Endothelial cell of umbilical vein (primary cell): Measurements from ENCODE around the gene SPNS2. TPM values are rescaled to one million over a fixed set of nuclear protein-coding genes. Genes with fewer than 3 reads are reported as not detected.

Source experiments
- BruUV-seq: library from RNA; stranded (reverse); fragments of 400-500 nt; replicated peaks from 2 replicates; lab custom pipeline; 2021; lab: Mats Ljungman, UMichigan
- CTCF ChIA-PET: fragments of 300-600, 350-600 bp; sonication (Branson Sonifier 250); formaldehyde crosslinking; loops from one replicate; lab custom pipeline; 2021; ENCODE audit warnings: antibody characterized with exemption, inconsistent platforms; lab: Charles Lee
- POLR2A ChIA-PET: fragments of 300-600, 350-600 bp; sonication (Branson Sonifier 250); formaldehyde crosslinking; loops from one replicate; lab custom pipeline; 2021; ENCODE audit warnings: antibody characterized with exemption, inconsistent platforms; lab: Charles Lee
- DNase-seq: peaks from one replicate; pipeline ENCODE4 v3.0.0-alpha.2; 2011; ENCODE audit warnings: low read depth, low spot score
- FAIRE-seq: peaks from 2 replicates; lab custom pipeline; 2011; peaks lifted over from hg19 to GRCh38; lab: Jason Lieb, UNC
- H2AFZ ChIP-seq: 2 replicates; pipeline ENCODE4 v1.6.0; 2012; ENCODE audit warnings: low read depth, low read length, control low read depth, inconsistent platforms
- H3K27ac ChIP-seq: 2 replicates; pipeline ENCODE4 v1.5.1; 2011; ENCODE audit warnings: low read depth, mild to moderate bottlenecking, control low read depth, low read length, moderate library complexity; ENCODE audit not compliant: insufficient read depth
- H3K27me3 ChIP-seq, 2 experiments: 2 replicates each; pipeline versions ENCODE4 v1.6.0 to v1.6.1; 2011; ENCODE audit warnings: low read length in 2 of 2, mixed read lengths in 1 of 2; ENCODE audit not compliant: control insufficient read depth in 2 of 2, insufficient read depth in 2 of 2
- H3K36me3 ChIP-seq, 2 experiments: 2 replicates in 1 of 2; 3 replicates in 1 of 2; pipeline ENCODE4 v1.5.1; 2011; ENCODE audit warnings: low read length in 2 of 2, mild to moderate bottlenecking in 1 of 2, moderate library complexity in 1 of 2; ENCODE audit not compliant: control insufficient read depth in 2 of 2, insufficient read depth in 2 of 2; ENCODE audit errors: extremely low read depth in 1 of 2
- H3K4me1 ChIP-seq: 3 replicates; pipeline ENCODE4 v1.5.1; 2011; ENCODE audit warnings: mild to moderate bottlenecking, low read length; ENCODE audit not compliant: control insufficient read depth, insufficient read depth; ENCODE audit errors: extremely low read depth
- H3K4me2 ChIP-seq: 2 replicates; pipeline ENCODE4 v1.6.1; 2011; ENCODE audit warnings: low read length, control low read depth, mixed read lengths; ENCODE audit not compliant: insufficient read depth
- H3K4me3 ChIP-seq, 3 experiments: fragments of 200-600 bp in 1 of 3; sonication (generic), shearing (Covaris generic) in 1 of 3; replicated peaks in 1 of 3; 2 replicates each; pipeline ENCODE4 v1.5.1; 2011 to 2016; ENCODE audit warnings: control low read depth in 3 of 3, low read length in 3 of 3, mild to moderate bottlenecking in 2 of 3, inconsistent platforms in 1 of 3, low read depth in 1 of 3, moderate library complexity in 1 of 3; ENCODE audit not compliant: insufficient read depth in 1 of 3
- H3K79me2 ChIP-seq: 2 replicates; pipeline ENCODE4 v1.6.0; 2012; ENCODE audit warnings: low read length, inconsistent platforms; ENCODE audit not compliant: control insufficient read depth, insufficient read depth
- H3K9ac ChIP-seq: replicated peaks from 2 replicates; pipeline ENCODE3; 2011; ENCODE audit warnings: low read length, control low read depth; ENCODE audit not compliant: insufficient read depth; ENCODE audit errors: extremely low read depth
- H3K9me1 ChIP-seq: replicated peaks from 3 replicates; pipeline ENCODE4 v1.6.0; 2011; ENCODE audit warnings: mild to moderate bottlenecking, low read length; ENCODE audit not compliant: control insufficient read depth, insufficient read depth; ENCODE audit errors: extremely low read depth
- H3K9me3 ChIP-seq: replicated peaks from 2 replicates; pipeline ENCODE4 v1.5.1; 2012; ENCODE audit warnings: low read length, inconsistent platforms; ENCODE audit not compliant: control insufficient read depth, insufficient read depth
- H4K20me1 ChIP-seq: replicated peaks from 2 replicates; pipeline ENCODE3; 2011; ENCODE audit warnings: mild to moderate bottlenecking, low read length; ENCODE audit not compliant: control insufficient read depth, insufficient read depth; ENCODE audit errors: extremely low read depth
- CTCF ChIP-seq, 2 donors: IDR thresholded peaks; 1 replicate in 1 of 2; 2 replicates in 1 of 2; pipeline ENCODE4 v1.5.1; 2011; ENCODE audit warnings: low read length in 2 of 2, mild to moderate bottlenecking in 2 of 2, moderate library complexity in 2 of 2, control low read depth in 1 of 2, inconsistent platforms in 1 of 2, low read depth in 1 of 2; ENCODE audit not compliant: insufficient read depth in 1 of 2; ENCODE audit errors: extremely low read depth in 1 of 2
- EZH2 ChIP-seq: IDR thresholded peaks from 2 replicates; pipeline ENCODE4 v1.6.1; 2012; ENCODE audit warnings: borderline replicate concordance, low read depth, mild to moderate bottlenecking, moderate library complexity, low read length, inconsistent platforms; ENCODE audit not compliant: severe bottlenecking
- FOS ChIP-seq: IDR thresholded peaks from 2 replicates; pipeline ENCODE4 v1.6.1; 2011; ENCODE audit warnings: mild to moderate bottlenecking, low read length, moderate library complexity, borderline replicate concordance; ENCODE audit not compliant: insufficient read depth
- GATA2 ChIP-seq: IDR thresholded peaks from 2 replicates; pipeline ENCODE4 v1.7.0; 2011; ENCODE audit warnings: low read depth, mild to moderate bottlenecking, moderate library complexity, mixed read lengths, low read length; ENCODE audit not compliant: insufficient read length, insufficient read depth
- JUN ChIP-seq: IDR thresholded peaks from 2 replicates; pipeline ENCODE4 v1.6.1; 2011; ENCODE audit warnings: borderline replicate concordance, low read depth; ENCODE audit not compliant: insufficient read length, insufficient read depth
- MAX ChIP-seq: IDR thresholded peaks from 2 replicates; pipeline ENCODE4 v1.6.1; 2011; ENCODE audit not compliant: insufficient read depth, insufficient read length
- MYC ChIP-seq: IDR thresholded peaks from one replicate; pipeline ENCODE4 v1.6.1; 2011; ENCODE audit warnings: mild to moderate bottlenecking, low read depth, low read length
- POLR2A ChIP-seq: IDR thresholded peaks from 2 replicates; pipeline ENCODE4 v1.6.1; 2012; ENCODE audit warnings: low read depth, mild to moderate bottlenecking, control low read depth, low read length
- POLR2AphosphoS5 ChIP-seq: IDR thresholded peaks from 2 replicates; pipeline ENCODE4 v1.6.1; 2012; ENCODE audit warnings: low read depth, mild to moderate bottlenecking, control low read depth, low read length, moderate library complexity; ENCODE audit not compliant: insufficient read depth
- dilution Hi-C: fragments of 300-500 bp; cut with MboI; formaldehyde crosslinking; loops from one replicate; pipeline ENCODE4 v1.15.0; 2019; ENCODE audit warnings: low sequenced_read_pairs; ENCODE audit not compliant: extremely low pct_ligation_motif_present
- intact Hi-C: fragments of 100-400 bp; cut with micrococcal nuclease; formaldehyde crosslinking; loops from one replicate; pipeline ENCODE4 v1.10.0; 2022
- polyA plus RNA-seq, 4 experiments: library from polyadenylated mRNA; depleted of rRNA in 3 of 4; stranded (reverse) in 3 of 4; unstranded in 1 of 4; fragments of >200 nt; gene quantifications; 2 replicates each; pipeline versions ENCODE4 v1.2.1 to v1.2.3, GENCODE V29; 2011 to 2012; ENCODE audit warnings: missing spikeins in 1 of 4
- total RNA-seq: library from RNA; stranded (reverse); gene quantifications from 2 replicates; pipeline ENCODE4 v1.2.3, GENCODE V29; 2021

The SPNS2 gene
- total and polyA plus RNA-seq, 2 donors (not counting 3 experiments of a cell fraction or from before 2014, with no cell fraction given): 70.2 to 77.3 TPM

- H3K4me2 ChIP-seq: no peak overlapping the region
- CTCF ChIA-PET: no interaction called here
- intact Hi-C loops: no loop called here
Measured at GRCh38 chr17:4559139-4559791, 60.6 kb downstream of the SPNS2 start.

More at GRCh38 chr17:4559139-4559791, 60.6 kb downstream of the SPNS2 start:
- Histone ChIP-seq H3K79me2 (peaks cover 9% of the 10 kb centered on the region), H2AFZ (no peak overlapping the region), H3K9me1 (no peaks in the 10 kb centered on the region), H3K36me3 (no peaks in the 10 kb centered on the region), H4K20me1 (no peaks in the 10 kb centered on the region), H3K27ac (no peak overlapping the region), H3K4me3 (no peak overlapping the region), H3K27me3 (peaks cover 0 to 1% of the 10 kb centered on the region in 2 experiments), H3K9me3 (no peaks in the 10 kb centered on the region), H3K9ac (no peak overlapping the region), H3K4me1 (peaks cover 9% of the 10 kb centered on the region)
- POLR2A ChIA-PET: no interaction called here
- no TSS peak for BruUV-seq
- no peak for DNase-seq
- no peak for FAIRE-seq
- dilution Hi-C loops: no loop called here
- TF ChIP-seq GATA2 (no peak), FOS (no peak), JUN (no peak), POLR2A (no peak), MYC (no peak), POLR2AphosphoS5 (no peak), MAX (no peak), CTCF (IDR thresholded peaks at IDR 0.05; ENCODE audit: extremely low read depth in 1 of 2, insufficient read depth in 1 of 2, low read depth in 1 of 2, low read length in 2 of 2) (no peak), EZH2 (no peak)
